GM21723 (cell line): ENCODE results near the gene WFIKKN2.
"Not testable (repeated sequence)": the region's sequence is repeated elsewhere in the genome, so short reads cannot be mapped to it uniquely, and the experiment has no call there.

Source experiments
- ATAC-seq: cut with Tn5 transposase; IDR thresholded peaks from one replicate; pipeline ENCODE4 v1.9.1; 2021; ENCODE audit warnings: mild to moderate bottlenecking, moderate library complexity; ENCODE audit not compliant: unreplicated experiment

WFIKKN2 gene

GRCh38 chr17:50835301-50836234 is at the start of gene WFIKKN2:
Gene WFIKKN2 (plus strand): TSS chr17:50835586. CDS start chr17:50835938, 352 bp downstream.
- ATAC-seq = no peak

- ATAC-seq = no peak
Measured at GRCh38 chr17:50785946-50786570, 49.3 kb upstream of the WFIKKN2 start.

GRCh38 chr17:50787106-50787505 is 48.3 kb upstream of the WFIKKN2 start:
- no peak for ATAC-seq

- ATAC-seq = no peak
Measured at GRCh38 chr17:50790618-50791017, 44.8 kb upstream of the WFIKKN2 start.

- ATAC-seq = no peak
Measured at GRCh38 chr17:50792132-50792531, 43.3 kb upstream of the WFIKKN2 start.

- ATAC-seq = no peak
Measured at GRCh38 chr17:50793007-50793406, 42.4 kb upstream of the WFIKKN2 start.

GRCh38 chr17:50794361-50794760 is 41.0 kb upstream of the WFIKKN2 start:
- no peak for ATAC-seq

GRCh38 chr17:50797135-50797810 is 38.1 kb upstream of the WFIKKN2 start:
- ATAC-seq = no peak

GRCh38 chr17:50798424-50799288 is 36.7 kb upstream of the WFIKKN2 start:
- ATAC-seq = no peak

GRCh38 chr17:50799582-50799981 is 35.8 kb upstream of the WFIKKN2 start:
- ATAC-seq = no peak

- no peak for ATAC-seq
Measured at GRCh38 chr17:50800196-50800700, 35.1 kb upstream of the WFIKKN2 start.

GRCh38 chr17:50802609-50803571 is 32.5 kb upstream of the WFIKKN2 start:
- ATAC-seq = no peak

GRCh38 chr17:50803676-50804075 is 31.7 kb upstream of the WFIKKN2 start:
- no peak for ATAC-seq

GRCh38 chr17:50804749-50805475 is 30.5 kb upstream of the WFIKKN2 start:
- ATAC-seq = not testable (repeated sequence)

GRCh38 chr17:50805486-50805885 is 29.9 kb upstream of the WFIKKN2 start:
- no peak for ATAC-seq

GRCh38 chr17:50806141-50806643 is 29.2 kb upstream of the WFIKKN2 start:
- ATAC-seq = no peak

- no peak for ATAC-seq
Measured at GRCh38 chr17:50807009-50807408, 28.4 kb upstream of the WFIKKN2 start.

GRCh38 chr17:50807675-50808074 is 27.7 kb upstream of the WFIKKN2 start:
- no peak for ATAC-seq
